Measurements from ENCODE around the gene ICA1. TPM values are rescaled to one million over a fixed set of nuclear protein-coding genes. Genes with fewer than 3 reads are reported as not detected.

Gene ICA1
- total RNA-seq, 3 donors from 2014 or later = 22.1 to 70.1 (median 45.7) TPM

GRCh38 chr7:8155836-8156235, 106.1 kb downstream of the ICA1 start:
- no peaks in the 10 kb centered on the region for H3K27me3 ChIP-seq
- no peaks in the 10 kb centered on the region for H3K9me3 ChIP-seq
- TF ChIP-seq POLR2AphosphoS5 (IDR thresholded peaks at IDR 0.05) (no peak), POLR2A (IDR thresholded peaks at IDR 0.05) (no peak), CTCF (IDR thresholded peaks at IDR 0.05) (no peak)
- intact Hi-C loops (cut with DNase I; ENCODE audit: low total_unique reads) = no loop called here
- H3K36me3 ChIP-seq = no peaks in the 10 kb centered on the region
- H3K4me3 ChIP-seq = no peak overlapping the region
- no peaks in the 10 kb centered on the region for H3K4me1 ChIP-seq
- no peak overlapping the region for H3K27ac ChIP-seq
- DNase-seq (ENCODE audit: low spot score in 2 of 2) = no peak

GRCh38 chr7:8154272-8154671, 107.7 kb downstream of the ICA1 start:
- intact Hi-C loops (cut with DNase I; ENCODE audit: low total_unique reads) = no loop called here
- DNase-seq (ENCODE audit: low spot score in 2 of 2) = no peak
- H3K36me3 ChIP-seq = no peaks in the 10 kb centered on the region

GRCh38 chr7:8152489-8153192, 109.3 kb downstream of the ICA1 start:
- Histone ChIP-seq H3K27ac (peak overlapping the region; percentile 50 to 77), H3K4me3 (no peak overlapping the region), H3K27me3 (no peaks in the 10 kb centered on the region), H3K36me3 (no peaks in the 10 kb centered on the region), H3K4me1 (no peaks in the 10 kb centered on the region), H3K9me3 (no peaks in the 10 kb centered on the region)
- intact Hi-C loops (cut with DNase I; ENCODE audit: low total_unique reads) = no loop called here
- TF ChIP-seq POLR2A (IDR thresholded peaks at IDR 0.05) (no peak), CTCF (IDR thresholded peaks at IDR 0.05) (no peak), POLR2AphosphoS5 (IDR thresholded peaks at IDR 0.05) (no peak)
- no peak for DNase-seq (ENCODE audit: low spot score in 2 of 2)

More at GRCh38 chr7:8154272-8154671, 107.7 kb downstream of the ICA1 start:
- no peaks in the 10 kb centered on the region for H3K9me3 ChIP-seq
- no peak overlapping the region for H3K4me3 ChIP-seq
- no peaks in the 10 kb centered on the region for H3K27me3 ChIP-seq
- no peak overlapping the region for H3K27ac ChIP-seq
- H3K4me1 ChIP-seq = no peaks in the 10 kb centered on the region
- TF ChIP-seq POLR2AphosphoS5 (IDR thresholded peaks at IDR 0.05) (no peak), CTCF (IDR thresholded peaks at IDR 0.05) (no peak), POLR2A (IDR thresholded peaks at IDR 0.05) (no peak)

GRCh38 chr7:8151161-8151725, 110.7 kb downstream of the ICA1 start:
- Histone ChIP-seq H3K9me3 (no peaks in the 10 kb centered on the region), H3K36me3 (no peaks in the 10 kb centered on the region), H3K4me3 (no peak overlapping the region), H3K4me1 (no peaks in the 10 kb centered on the region), H3K27ac (peak overlapping the region; percentile 56 to 77), H3K27me3 (no peaks in the 10 kb centered on the region)
- intact Hi-C loops (cut with DNase I; ENCODE audit: low total_unique reads) = no loop called here
- TF ChIP-seq POLR2AphosphoS5 (IDR thresholded peaks at IDR 0.05) = no peak
- no peak for TF ChIP-seq POLR2A (IDR thresholded peaks at IDR 0.05)
- no peak for TF ChIP-seq CTCF (IDR thresholded peaks at IDR 0.05)
- DNase-seq (ENCODE audit: low spot score in 2 of 2) = peak in 1 of 2 donors; percentile 43

GRCh38 chr7:8149222-8149621, 112.7 kb downstream of the ICA1 start:
- no peaks in the 10 kb centered on the region for H3K36me3 ChIP-seq
- H3K27me3 ChIP-seq = no peaks in the 10 kb centered on the region
- no peak for DNase-seq (ENCODE audit: low spot score in 2 of 2)
- no peaks in the 10 kb centered on the region for H3K9me3 ChIP-seq
- no peak for TF ChIP-seq CTCF (IDR thresholded peaks at IDR 0.05)
- no peak for TF ChIP-seq POLR2A (IDR thresholded peaks at IDR 0.05)
- no peak for TF ChIP-seq POLR2AphosphoS5 (IDR thresholded peaks at IDR 0.05)
- peak overlapping the region; percentile 36 to 74 for H3K27ac ChIP-seq
- intact Hi-C loops (cut with DNase I; ENCODE audit: low total_unique reads) = no loop called here
- peak overlapping the region in 1 of 3 donors; percentile 13 for H3K4me3 ChIP-seq
- no peaks in the 10 kb centered on the region for H3K4me1 ChIP-seq

Measured in breast epithelium (tissue), 4 donors.